Measurements from ENCODE around the gene SPDYE16.
"Not testable (repeated sequence)": the region's sequence is repeated elsewhere in the genome, so short reads cannot be mapped to it uniquely, and the experiment has no call there.

GRCh38 chr7:76511911-76512885 is 30.9 kb downstream of the SPDYE16 start:
- TF ChIP-seq CTCF (IDR thresholded peaks at IDR 0.05; ENCODE audit: low read depth, low read length, missing input control); YY1 (IDR thresholded peaks at IDR 0.05): not testable (repeated sequence)
